Measurements from ENCODE around the gene TPRA1.

Gene TPRA1

DNA sequence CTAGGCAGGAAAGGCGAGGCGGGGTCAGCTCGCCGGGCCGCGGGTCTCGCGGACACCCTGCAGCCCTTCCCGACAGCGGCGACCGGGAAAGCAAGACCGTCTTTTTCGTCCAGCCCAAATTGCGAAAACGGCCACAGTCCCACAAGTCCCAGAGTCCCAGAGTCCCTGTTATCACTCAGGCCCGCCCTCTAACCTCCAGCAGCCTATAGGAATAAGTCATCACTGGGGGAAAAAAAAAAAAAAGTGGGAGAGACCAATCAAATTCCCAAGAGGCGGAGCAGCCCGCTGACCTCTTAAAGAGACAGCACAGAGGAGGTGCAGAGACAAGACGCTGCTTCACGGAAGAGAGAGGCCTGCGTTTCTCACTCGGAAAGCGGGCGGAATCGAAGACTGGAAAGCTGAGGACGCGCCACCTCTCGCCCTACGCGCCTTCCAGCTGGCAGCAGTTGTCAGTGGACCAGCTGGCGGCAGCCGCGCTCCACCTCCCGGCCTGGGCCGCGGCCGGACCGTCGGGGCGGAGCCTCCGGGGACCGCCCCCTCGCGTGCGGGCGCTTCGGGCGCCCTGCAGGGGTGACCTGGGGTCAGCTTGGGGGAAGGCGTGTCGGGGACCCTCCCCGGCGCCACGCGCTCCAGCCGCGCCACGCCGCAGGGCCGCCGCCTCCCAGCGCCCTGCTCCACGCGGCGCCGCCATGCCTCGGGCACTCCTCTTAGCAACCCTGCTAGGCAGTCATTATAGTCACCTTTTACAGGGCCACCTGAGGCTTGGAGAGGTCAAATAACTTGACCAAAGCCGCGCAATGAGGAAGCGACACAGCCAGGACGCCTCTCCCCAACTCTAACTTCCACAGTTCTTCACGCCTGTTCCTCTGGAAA, at the start of gene TPRA1:
Gene TPRA1, minus strand, starts transcription at position 141 of the 873 bp plus-strand sequence. CDS start 10,587 bp downstream, outside the sequence.
- FAIRE-seq, result peak; percentile 89

GRCh38 chr3:127640042-127640355, 49.5 kb upstream of the TPRA1 start:
- no peak for FAIRE-seq

- no peak for FAIRE-seq
Observed at GRCh38 chr3:127639173-127640041, 48.9 kb upstream of the TPRA1 start.

GRCh38 chr3:127637971-127638370, 47.4 kb upstream of the TPRA1 start:
- no peak for FAIRE-seq

DNA sequence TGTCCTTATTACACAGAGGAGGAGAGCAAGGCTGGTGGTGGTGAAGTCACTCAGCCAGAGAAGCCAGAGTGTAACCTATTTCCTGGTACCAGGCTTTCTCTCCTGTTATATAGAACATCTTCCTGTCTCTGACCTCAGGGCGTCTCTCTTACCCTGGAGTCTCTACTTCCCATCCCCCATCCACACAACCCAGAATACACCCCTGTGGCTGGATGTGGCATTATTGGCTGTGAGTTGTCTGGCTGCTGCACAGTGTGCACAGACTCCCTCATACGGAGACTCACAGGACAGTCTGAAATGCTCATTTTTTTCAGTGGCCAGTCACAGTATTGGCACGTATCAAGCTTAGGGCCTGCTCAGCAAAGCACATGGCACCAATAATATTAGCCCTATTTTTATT, 47.0 kb upstream of the TPRA1 start:
- no peak for FAIRE-seq

DNA sequence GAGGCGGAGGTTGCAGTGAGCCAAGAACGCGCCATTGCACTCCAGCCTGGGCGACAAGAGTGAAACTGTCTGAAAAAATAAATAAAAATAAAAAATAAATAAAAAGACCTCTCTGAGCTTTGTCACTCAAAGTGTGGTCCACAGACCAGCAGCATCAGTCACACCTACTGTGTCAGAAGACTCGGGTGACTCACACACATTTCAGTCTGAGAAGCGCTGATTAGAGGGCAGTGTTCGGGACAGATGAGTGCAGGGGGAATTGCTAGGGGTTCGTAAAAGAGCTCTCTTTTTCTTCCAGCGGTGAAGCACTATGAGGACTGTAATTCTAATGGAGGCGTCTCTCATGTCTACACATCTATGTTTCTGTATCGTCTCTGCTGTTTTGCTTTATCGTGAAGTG, 44.1 kb upstream of the TPRA1 start:
- FAIRE-seq, result no peak

GRCh38 chr3:127632035-127632820, 41.7 kb upstream of the TPRA1 start:
- no peak for FAIRE-seq

DNA sequence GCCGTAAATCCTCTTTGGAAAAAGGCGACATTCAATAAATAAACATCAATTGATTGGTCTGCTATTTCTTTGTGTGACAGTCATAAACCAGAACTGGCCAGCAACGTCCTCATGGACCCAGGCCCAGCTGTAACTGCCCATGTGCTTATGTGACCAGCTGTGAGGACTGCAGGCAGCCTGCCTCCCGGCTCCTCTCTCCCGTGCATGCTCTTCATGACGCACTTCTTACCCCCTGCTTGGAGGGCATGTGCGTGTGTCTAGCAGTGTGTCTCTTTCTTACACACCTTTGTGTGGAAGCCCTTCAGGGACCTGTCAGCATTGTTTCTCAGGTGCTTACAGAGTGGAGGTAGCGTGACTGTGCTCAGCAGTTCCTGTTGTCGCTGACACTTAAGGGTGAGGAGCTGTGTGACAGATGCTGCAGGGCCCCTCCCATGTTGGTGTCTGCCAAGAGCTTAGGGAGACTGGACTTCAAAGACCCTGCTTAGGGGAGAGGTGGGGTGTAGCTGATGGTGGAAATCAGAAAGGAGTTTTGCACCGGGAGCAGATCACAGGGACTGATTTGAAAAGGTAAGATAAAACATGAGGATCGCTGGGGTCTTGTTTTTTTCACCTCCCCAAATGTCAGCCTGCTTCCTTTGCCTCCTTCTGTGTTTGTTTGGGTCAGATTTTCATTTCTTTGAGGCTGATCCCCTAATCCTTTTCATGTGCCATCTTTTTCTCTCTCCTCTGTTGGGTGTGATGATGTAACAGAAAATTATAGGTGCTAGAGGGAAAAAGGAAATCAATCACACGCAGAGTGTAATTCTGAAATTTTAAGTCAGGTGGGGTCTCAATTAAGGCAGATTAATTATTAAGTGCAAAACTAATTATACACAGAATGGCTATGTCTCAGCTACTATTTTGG, 40.5 kb upstream of the TPRA1 start:
- FAIRE-seq, result no peak

DNA sequence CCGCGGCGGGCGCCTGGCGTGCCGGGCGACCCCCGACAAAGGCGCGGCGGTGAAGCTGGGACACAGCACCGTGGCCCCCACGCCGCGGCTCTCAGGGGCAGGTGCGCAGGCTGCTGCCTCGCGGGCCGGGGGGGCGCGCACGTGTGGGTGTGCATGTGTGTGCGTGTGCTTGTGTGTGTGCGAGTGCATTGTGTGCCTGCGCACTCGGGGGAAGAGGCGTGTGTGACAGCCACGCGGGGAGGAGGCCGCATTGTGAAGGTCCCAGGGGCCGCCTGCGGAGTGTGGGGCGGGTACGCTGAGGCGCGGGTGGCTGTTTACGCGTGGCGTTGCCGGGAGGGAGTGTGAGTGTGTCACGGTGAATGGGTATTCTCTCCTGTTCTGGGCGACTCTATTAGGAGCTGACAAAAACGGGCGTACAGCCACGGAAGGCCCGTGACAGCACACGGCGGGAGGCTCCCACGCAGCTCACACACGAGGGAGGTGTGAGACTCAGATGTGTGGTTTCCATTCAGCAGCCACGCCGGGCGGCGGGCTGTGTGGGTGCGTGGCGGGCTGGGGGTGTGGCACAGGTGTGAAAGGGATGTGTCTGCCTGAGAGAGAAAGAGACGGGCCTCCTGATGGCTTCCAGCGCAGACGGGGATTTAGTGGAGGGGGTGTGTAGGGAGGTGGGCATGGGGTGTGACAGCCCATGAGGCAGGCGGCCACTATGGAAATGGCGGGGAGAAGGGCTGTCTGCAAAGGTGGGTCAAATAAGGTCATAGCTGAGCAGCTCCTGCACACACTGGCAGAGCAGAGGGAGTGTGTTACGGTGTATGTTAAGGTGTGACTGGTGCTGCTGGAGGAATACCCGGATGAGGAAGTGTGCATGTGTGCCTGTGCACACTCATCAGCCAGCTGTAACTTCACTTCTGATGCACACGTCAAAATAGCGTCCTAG, 39.2 kb upstream of the TPRA1 start:
- no peak for FAIRE-seq

- no peak for FAIRE-seq
Observed at GRCh38 chr3:127628788-127629466, 38.4 kb upstream of the TPRA1 start, which contains the start of gene PODXL2. Gene PODXL2 (plus strand): TSS chr3:127629185. CDS start chr3:127629220, 35 bp downstream.

DNA sequence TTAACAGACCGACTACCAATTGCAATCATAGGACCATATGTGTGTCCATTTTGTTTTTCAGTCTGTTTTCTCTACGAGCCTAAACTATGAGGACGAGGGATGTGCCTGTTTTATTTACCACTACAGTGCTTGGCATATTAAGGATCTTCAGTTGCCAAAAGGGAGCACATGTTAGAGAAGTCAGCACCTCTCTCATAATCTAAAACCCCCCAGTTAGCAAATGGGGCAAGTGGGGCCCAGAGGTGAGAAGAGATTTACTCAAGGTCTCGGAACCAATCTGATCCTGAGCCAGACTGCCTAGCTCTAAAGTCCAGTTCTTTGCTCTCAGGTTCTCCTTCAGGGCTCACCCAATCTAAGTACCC, 37.9 kb upstream of the TPRA1 start:
- FAIRE-seq, result no peak

DNA sequence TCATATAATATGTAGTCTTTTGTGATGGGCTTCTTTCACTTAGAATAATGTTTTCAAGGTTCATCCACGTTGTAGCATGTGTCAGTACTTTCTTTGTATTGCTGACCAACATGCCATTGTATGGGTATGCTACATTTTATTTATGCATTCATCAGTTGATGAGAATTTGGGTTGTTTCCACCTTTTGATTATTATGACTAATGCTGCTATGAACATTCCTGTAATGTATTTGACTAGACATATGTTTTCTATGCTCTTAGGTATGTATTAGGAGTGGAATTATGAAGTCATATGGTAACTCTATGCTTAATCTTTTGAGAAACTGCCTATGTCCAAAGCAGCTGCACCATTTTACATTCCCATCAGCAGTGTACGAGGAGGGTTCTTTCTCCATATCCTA, 35.3 kb upstream of the TPRA1 start:
- FAIRE-seq, result no peak

- FAIRE-seq, result no peak
Observed at GRCh38 chr3:127624063-127624462, 33.5 kb upstream of the TPRA1 start.

DNA sequence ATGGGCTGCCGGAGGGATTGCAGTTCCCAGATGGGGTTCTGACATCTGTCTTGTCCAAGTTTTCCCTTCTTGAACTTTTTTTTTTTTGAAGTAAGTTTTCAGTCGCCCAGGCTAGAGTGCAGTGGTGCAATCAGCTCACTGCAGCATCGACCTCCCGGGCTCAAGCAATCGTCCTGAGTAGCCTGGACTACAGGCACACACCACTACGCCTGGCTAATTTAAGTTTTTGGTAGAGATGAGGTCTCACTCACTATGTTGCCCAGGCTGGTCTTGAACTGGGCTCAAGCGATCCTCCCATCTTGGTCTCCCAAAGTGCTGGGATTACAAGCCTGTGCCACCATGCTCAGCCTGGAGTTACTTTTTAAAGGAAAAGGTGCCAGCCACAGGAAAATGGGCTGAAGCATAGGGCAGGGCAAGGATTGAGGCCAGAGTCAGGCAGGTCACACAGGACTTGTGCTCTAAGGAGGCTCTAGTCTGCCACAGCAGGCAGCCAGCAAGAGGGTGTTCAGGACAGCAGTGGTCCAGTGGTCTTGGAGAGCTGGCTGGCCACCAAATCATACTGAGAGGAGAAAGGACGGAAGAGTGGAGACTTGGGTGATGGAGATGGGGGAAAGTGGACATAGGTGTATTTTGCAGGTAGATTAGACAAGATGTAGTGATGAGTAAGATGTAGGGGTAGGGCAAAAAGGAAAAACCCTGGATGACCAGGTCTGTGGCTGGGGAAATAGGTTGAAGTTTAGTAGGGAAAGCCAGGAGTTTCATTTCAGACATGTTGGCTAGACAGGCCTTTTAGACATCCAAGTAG, 32.4 kb upstream of the TPRA1 start:
- no peak for FAIRE-seq

DNA sequence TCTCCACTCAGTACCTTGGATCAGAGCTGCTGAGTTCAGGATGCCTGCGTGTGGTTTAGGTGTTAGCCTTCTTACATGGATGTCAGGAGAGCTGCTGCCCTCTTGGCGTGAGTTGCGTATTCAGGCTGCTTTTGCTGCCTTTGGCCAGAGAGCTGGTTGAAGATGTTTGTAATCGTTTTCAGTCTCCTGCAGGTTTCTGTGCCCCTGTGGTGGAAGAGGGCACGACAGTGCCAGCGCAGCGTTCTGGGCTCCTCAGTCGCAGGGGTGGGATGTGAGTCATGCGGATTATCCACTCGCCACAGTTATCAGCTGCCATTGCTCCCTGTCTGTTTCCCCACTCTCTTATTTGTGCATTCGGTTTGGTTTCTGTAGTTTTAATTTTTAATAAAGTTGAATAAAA, 31.5 kb upstream of the TPRA1 start:
- FAIRE-seq, result no peak

GRCh38 chr3:127620637-127621375, 30.3 kb upstream of the TPRA1 start:
- no peak for FAIRE-seq

DNA sequence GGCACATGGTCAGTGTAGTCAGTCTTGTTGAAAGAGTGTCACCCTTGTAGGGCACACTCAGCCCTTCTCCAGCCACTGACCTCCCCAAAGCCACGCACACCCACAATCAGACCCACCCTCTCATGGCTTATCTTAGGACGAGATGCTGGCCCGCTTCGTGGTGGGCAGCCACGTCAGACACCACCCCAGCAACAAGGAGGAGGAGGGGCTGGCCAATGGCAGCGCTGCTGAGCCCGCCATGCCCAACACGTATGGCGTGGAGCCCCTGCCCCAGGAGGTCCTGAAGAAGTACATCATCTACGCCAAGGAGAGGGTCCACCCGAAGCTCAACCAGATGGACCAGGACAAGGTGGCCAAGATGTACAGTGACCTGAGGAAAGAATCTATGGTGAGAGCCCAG, 28.4 kb upstream of the TPRA1 start:
- FAIRE-seq, result no peak

DNA sequence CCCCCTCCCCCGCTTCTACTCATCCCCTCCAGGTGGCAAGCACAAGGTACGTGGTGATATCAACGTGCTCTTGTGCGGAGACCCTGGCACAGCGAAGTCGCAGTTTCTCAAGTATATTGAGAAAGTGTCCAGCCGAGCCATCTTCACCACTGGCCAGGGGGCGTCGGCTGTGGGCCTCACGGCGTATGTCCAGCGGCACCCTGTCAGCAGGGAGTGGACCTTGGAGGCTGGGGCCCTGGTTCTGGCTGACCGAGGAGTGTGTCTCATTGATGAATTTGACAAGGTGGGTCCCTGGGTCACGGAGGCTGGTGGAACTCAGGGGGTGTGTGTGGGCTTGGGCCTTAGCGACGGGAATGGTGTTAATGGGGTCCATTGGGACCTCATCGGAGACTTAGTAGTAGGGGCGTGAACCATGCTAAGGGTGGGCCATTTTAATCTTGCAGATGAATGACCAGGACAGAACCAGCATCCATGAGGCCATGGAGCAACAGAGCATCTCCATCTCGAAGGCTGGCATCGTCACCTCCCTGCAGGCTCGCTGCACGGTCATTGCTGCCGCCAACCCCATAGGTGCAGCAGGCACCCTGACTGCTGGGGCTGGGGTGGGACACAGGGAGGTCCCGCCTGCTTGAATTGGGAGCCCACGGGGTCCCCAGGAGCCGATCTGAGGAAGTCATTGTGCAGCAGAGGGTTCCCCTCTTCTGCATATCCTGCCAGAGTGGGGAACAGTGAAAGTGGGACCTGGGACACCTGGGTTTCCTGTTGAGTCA, 26.5 kb upstream of the TPRA1 start:
- FAIRE-seq, result no peak
